ENCODE results near the gene ADAMTS17. TPM values are rescaled to one million over a fixed set of nuclear protein-coding genes. Genes with fewer than 3 reads are reported as not detected.

The ADAMTS17 gene
- total RNA-seq, 1 donor from 2014 or later, result 4.8 TPM

GRCh38 chr15:99955532-99955931 is 386.2 kb downstream of the ADAMTS17 start:
- Mint-ChIP-seq H3K36me3 (ENCODE audit: low read depth, unreplicated experiment) (no peaks in the 10 kb centered on the region), H3K4me1 (ENCODE audit: unreplicated experiment) (no peaks in the 10 kb centered on the region), H3K4me3 (ENCODE audit: unreplicated experiment) (no peak overlapping the region), H3K9me3 (ENCODE audit: unreplicated experiment) (no peaks in the 10 kb centered on the region), H3K27ac (ENCODE audit: unreplicated experiment) (peak overlapping the region; percentile 61), H3K27me3 (ENCODE audit: unreplicated experiment) (peaks cover 9% of the 10 kb centered on the region)
- TF ChIP-seq CTCF (IDR thresholded peaks at IDR 0.05; ENCODE audit: unreplicated experiment), result no peak
- DNase-seq (ENCODE audit: low spot score), result no peak

GRCh38 chr15:99955181-99955525 is 386.6 kb downstream of the ADAMTS17 start:
- H3K36me3 Mint-ChIP-seq (ENCODE audit: low read depth, unreplicated experiment), result no peaks in the 10 kb centered on the region
- no peak overlapping the region for H3K4me3 Mint-ChIP-seq (ENCODE audit: unreplicated experiment)
- H3K27ac Mint-ChIP-seq (ENCODE audit: unreplicated experiment), result no peak overlapping the region
- H3K27me3 Mint-ChIP-seq (ENCODE audit: unreplicated experiment), result peaks cover 9% of the 10 kb centered on the region
- H3K9me3 Mint-ChIP-seq (ENCODE audit: unreplicated experiment), result no peaks in the 10 kb centered on the region
- H3K4me1 Mint-ChIP-seq (ENCODE audit: unreplicated experiment), result no peaks in the 10 kb centered on the region
- no peak for DNase-seq (ENCODE audit: low spot score)
- no peak for TF ChIP-seq CTCF (IDR thresholded peaks at IDR 0.05; ENCODE audit: unreplicated experiment)

- Mint-ChIP-seq H3K4me3 (ENCODE audit: unreplicated experiment) (no peak overlapping the region), H3K27me3 (ENCODE audit: unreplicated experiment) (peaks cover 9% of the 10 kb centered on the region), H3K27ac (ENCODE audit: unreplicated experiment) (no peak overlapping the region), H3K4me1 (ENCODE audit: unreplicated experiment) (no peaks in the 10 kb centered on the region), H3K9me3 (ENCODE audit: unreplicated experiment) (no peaks in the 10 kb centered on the region), H3K36me3 (ENCODE audit: low read depth, unreplicated experiment) (no peaks in the 10 kb centered on the region)
- DNase-seq (ENCODE audit: low spot score), result no peak
- TF ChIP-seq CTCF (IDR thresholded peaks at IDR 0.05; ENCODE audit: unreplicated experiment), result no peak
Measured at GRCh38 chr15:99954361-99955180, 387.2 kb downstream of the ADAMTS17 start.

GRCh38 chr15:99953886-99954285 is 387.9 kb downstream of the ADAMTS17 start:
- no peak for TF ChIP-seq CTCF (IDR thresholded peaks at IDR 0.05; ENCODE audit: unreplicated experiment)
- Mint-ChIP-seq H3K27me3 (ENCODE audit: unreplicated experiment) (peaks cover 9% of the 10 kb centered on the region), H3K27ac (ENCODE audit: unreplicated experiment) (no peak overlapping the region), H3K36me3 (ENCODE audit: low read depth, unreplicated experiment) (no peaks in the 10 kb centered on the region), H3K4me3 (ENCODE audit: unreplicated experiment) (no peak overlapping the region), H3K9me3 (ENCODE audit: unreplicated experiment) (no peaks in the 10 kb centered on the region), H3K4me1 (ENCODE audit: unreplicated experiment) (no peaks in the 10 kb centered on the region)
- no peak for DNase-seq (ENCODE audit: low spot score)

- Mint-ChIP-seq H3K4me1 (ENCODE audit: unreplicated experiment) (no peaks in the 10 kb centered on the region), H3K27ac (ENCODE audit: unreplicated experiment) (no peak overlapping the region), H3K4me3 (ENCODE audit: unreplicated experiment) (no peak overlapping the region), H3K36me3 (ENCODE audit: low read depth, unreplicated experiment) (no peaks in the 10 kb centered on the region), H3K9me3 (ENCODE audit: unreplicated experiment) (no peaks in the 10 kb centered on the region), H3K27me3 (ENCODE audit: unreplicated experiment) (peaks cover 5% of the 10 kb centered on the region)
- TF ChIP-seq CTCF (IDR thresholded peaks at IDR 0.05; ENCODE audit: unreplicated experiment), result no peak
- DNase-seq (ENCODE audit: low spot score), result no peak
Measured at GRCh38 chr15:99951511-99951910, 390.3 kb downstream of the ADAMTS17 start.
